ENCODE results near the gene STK39.

Gene STK39

DNA sequence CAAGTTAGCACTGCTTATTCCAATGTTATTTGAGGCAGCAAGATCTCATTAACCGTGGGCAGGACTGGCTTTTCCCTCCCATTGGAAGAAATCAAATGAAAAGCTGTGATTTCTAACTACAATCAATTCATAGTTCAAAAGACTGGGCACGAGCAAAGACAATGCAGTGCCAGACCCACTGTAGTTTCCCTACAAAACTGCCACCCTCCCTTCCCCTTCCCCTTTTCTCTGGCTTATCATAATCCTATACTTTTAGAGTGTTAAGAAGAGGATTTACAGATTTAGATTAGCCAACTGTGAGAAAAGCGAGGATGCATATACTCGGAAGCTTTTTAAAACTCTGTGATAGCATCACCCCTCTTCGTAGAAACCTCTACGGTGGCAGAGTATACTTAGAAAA, 260.4 kb downstream of the STK39 start:
- no peak for DNase-seq

DNA sequence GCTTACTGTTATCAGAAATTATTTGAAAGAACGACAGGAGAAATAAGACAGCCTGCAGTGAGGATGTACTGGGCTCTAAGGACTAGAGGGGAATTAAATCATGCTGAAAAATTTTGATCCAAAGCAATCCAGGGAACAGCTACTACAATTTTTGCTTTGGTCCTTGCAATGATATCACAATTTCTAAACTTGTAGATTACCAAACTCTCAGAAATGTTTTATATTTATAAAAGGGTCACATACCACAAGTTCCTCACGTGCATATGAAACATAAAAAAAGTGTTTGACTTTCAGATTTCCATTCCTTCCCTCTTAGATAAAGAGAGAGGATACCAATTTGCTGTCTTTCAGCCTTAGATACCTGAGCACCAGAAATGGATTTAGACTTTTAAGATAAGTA, 261.2 kb downstream of the STK39 start:
- no peak for DNase-seq

GRCh38 chr2:167981945-167982344, 265.4 kb downstream of the STK39 start:
- DNase-seq: no peak

DNA sequence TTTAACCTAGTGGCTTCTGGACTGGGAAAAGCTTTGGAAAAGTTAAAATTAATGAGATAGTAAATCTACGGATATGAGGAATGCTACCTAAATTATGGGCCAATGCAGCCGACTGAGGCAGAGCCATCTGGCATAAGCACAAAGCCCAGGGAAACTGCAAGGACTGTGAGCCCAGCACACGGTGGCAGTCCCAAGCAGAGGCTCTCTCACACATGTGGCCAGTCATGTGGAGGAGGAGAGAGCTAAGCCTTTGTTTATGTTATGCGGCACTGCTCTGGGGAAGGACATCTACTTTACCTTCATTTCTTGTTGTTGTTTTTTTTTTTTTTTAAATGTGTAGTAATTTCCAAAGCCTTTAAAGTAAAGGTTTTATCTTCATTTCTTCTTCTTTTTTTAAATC, 267.0 kb downstream of the STK39 start:
- no peak for DNase-seq

DNA sequence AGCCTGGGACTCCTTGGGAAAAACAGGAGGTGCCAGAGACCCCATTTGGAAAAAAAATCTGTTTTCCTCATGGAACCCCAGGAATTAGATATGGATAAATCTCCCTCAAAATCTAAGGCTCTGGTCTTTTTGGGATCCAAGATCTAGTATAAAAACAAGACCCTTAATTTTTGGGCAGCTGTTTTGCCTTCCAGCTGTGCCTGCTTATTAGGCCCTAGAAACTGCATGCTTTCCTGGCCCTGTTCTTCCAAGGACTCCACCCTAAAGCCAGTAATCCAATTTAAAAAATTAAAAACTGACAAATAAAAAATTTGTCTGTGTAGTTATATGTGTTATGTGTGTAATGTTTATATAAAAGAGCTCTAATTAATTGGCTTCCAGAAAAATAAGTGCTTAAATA, 274.6 kb downstream of the STK39 start:
- no peak for DNase-seq

DNA sequence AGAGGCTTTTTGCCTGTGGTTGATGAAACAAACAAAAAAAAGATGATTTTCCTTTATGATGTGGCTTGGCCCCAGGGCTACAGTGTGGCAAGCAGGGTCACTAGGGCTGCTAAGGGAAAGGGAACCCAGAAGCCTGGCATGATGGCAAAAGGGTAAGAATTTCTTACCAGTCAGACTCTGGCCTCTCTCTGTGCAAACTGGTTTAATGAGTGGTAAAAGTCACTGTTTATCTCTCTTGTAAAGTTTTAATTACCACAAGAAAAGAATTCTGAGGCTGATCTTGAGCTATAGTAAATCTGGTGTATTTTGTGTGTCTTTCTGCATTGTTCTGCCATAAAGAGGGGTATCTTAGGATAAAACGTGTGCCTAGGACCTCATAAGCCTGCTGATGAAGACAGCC, 275.4 kb downstream of the STK39 start:
- DNase-seq: no peak

DNA sequence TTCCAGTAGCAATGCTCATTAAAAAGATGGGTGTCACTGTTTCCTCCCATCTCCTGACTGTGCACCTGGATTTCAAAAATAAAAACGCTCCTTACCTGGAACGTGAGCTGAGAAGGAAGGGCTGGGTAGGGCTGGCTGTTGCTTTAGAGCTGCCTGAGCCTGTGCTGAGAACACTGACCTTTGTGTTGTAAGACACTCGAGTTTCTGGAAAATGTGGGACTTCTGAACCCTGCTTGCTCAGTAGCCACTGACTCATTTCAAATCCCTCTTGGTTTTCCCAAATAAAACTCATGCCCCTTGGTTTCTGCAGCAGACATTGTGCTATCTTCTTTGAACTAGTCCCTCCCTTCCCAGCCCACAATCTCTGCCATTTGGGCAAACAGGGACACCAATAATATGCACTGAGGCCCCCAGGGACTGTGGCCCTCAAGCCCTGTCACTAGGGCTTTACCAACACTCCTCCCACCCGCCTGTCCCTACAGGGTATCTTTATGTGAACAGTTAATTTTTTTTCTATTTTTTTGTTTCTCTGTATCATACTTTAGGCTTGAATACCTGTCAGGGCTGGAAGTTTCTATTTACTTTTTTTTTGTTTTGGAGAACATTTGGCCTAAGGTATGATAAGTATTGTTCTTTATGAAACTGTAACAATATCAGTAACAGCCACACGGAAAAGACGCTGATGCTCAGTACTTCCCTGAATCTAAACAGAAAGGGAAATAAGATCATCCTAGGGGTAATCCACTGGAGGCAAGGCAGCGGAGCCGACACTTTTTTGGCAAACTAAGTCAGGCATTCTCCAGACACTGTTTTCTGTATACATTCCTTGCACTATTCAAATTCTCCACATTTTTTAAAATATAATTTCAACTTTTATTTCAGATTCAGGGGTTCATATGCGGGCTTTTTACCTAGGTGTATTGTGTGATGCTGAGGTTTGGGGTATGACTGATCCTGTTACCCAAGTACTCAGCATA, 280.2 kb downstream of the STK39 start:
- DNase-seq: no peak

DNA sequence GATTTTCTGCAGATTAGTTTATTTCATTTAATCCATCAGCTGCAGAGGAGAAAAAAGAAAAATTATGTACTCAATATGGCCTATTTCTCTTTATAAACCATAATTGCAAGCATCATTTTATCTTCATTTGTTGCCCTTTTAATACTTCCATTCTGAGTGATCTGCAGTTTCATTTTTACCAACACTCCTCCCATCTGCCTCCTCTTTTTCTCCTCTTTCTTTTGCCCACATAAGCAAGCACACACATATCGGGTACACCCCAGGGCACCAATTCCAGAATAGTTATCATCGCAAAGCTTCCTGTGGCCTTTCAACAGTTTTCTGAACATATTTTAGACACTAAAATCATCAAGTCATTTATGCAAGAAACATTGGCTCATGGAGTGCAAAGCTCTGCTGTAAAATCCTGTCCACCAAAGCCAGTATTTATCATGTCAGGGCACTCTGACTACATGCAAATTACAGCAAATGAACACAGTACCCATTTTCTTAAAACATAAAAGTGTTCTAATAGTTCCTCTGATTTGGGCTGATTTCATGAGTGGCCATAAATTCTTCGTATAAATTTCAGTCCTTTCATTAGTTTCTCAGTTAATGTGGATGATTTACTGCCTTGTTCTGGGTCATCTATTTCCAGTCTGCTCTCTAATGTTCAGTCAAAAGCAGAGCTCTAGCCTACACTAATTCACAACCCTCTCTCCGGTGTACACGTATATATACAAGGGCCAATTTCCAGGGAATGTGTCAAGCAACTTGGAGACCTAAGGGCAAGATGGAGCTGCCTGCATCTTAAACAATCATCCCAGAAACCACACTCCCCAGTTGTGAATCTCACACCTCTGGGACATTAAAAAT, 281.3 kb downstream of the STK39 start:
- DNase-seq: no peak

GRCh38 chr2:167964650-167965413, 282.6 kb downstream of the STK39 start:
- no peak for DNase-seq

DNA sequence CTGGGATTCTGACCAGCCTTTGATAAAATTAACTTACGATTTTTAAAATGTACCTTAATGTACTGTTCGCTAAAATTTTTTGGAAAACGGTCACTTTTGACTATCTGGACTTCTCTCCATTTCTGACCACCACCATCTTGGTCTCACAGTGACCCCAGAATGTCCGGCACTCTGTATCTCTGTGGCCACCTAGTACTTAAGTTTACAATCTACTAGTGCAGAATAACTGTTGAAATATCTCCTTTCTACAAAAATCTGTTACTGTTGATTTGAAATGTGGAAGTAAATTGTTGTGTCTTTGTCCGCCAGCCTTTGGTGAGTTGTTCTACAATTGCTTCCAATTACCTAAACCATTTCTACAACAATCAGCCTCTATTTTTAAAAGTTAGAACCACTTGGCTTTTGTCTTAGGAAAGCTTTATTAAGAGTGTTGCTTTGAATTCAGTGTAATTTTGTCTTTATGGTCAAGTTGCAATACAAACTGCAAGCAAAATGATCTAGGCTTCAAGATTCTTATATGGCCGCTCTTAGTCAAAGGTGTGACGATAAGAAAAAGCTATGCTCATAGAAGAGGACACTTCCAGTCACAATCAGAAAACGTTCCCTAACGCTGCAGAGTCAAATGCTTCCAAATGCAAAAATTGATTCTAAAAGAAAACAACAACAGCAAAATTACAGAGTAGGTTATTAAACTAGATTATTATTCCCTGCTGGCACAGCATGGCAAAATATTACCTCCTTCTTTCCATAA, 283.3 kb downstream of the STK39 start:
- no peak for DNase-seq

GRCh38 chr2:167962436-167963226, 284.8 kb downstream of the STK39 start:
- no peak for DNase-seq

GRCh38 chr2:167961536-167962048, 285.8 kb downstream of the STK39 start:
- DNase-seq: no peak

- no peak for DNase-seq
Observed at GRCh38 chr2:167960089-167960747, 287.2 kb downstream of the STK39 start.

DNA sequence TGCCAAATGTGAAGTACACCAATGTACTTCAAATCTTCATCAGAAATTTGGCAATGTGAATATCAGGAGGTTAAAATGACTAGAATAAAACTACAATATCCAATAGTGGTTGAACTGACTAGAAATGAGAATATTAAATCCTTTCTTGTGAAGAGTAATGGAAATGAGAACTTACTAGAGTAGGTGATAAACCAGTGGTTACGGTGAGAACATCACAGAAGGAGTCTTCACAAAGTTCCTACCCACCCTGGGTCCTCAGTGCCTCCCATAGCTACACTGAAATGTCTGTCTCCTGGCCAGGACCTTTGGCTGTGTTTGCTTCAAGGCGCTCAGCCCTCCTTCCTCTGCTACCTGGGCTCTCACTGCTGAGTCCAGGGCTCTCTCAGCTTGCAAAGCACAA, 289.7 kb downstream of the STK39 start:
- no peak for DNase-seq

GRCh38 chr2:167955264-167955906, 292.0 kb downstream of the STK39 start:
- DNase-seq: no peak

- DNase-seq: no peak
Observed at GRCh38 chr2:167954495-167954894, 292.9 kb downstream of the STK39 start.

DNA sequence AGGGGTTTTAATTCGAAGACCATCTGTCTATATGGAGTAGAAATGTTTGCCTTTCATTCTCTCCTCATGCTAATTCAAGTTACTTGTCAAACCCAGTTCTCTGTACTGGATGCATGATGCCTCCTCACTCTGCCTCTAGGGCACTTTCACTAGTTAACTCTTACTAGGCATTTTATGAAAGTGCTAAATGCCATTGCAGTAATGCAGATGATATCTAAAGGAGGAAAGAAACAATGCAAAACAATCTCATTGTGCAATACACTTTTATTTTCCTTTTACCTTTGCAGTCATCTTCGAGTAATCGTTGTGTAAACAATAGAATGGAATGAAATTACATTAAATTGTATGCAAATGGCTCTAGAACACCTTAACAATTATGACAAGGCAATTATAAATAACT, 293.6 kb downstream of the STK39 start:
- no peak for DNase-seq

DNA sequence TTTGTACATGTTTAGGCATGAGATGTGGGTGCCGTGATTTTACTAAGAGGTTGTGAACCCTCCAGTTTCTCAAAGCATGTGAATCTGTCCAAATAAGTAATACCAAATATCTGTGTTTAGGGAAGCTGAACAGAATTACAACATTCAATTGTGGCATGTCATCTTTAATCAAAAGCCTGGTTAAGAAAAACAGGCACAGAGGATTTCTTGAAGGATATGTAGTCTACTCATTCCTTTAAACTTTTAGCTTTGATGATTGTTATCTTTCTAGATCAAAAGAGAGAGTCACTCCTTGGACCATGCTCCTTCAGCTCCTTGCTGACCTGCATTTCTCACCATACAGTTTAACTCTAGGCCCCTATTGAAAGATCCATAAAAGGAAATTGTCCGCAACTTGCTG, 296.8 kb downstream of the STK39 start:
- DNase-seq: no peak

- DNase-seq: no peak
Observed at GRCh38 chr2:167946441-167946841, 301.0 kb downstream of the STK39 start.
